ENCODE results near the gene BBOF1. TPM values are rescaled to one million over a fixed set of nuclear protein-coding genes. Genes with fewer than 3 reads are reported as not detected.

Gene BBOF1
- total and polyA plus RNA-seq, 4 donors = 1.0 to 2.8 (median 2.1) TPM

DNA sequence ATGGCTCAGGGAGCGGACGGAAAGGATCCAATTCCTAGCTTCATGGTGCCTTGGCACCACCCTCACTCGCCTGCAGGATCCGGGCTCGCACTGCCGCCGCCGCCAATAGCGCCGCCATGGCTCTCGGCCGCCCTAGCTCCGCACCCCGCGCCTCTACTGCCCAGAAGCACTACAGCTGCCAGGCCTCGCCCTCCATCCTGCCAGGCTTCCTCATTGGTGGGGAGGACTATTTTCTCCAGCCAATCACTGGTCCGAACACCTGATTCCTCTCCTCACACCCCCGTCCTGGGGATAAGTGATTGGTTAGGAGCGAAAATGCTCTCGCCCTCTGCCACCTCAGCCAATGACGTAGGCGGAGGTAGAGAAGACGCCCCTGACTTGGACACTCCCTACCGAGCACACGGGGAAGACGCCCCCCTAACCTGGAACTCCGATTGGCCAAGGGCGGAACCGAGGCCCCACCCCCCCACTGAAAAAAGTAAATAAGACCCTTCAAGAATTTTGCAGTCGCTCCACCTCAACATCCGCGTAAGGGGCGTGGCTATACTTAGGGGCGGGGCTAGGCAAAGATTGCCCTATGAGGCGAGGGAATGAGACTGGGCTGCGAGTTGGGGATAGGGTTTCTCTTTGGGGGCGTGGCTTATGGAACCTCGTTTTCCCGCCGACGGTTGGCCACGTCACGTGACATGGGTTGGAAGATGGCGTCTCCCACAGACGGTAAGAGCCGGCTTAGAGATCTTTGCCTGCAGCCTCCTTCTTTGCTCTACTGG, 65.3 kb downstream of the BBOF1 start, which contains the start of the genes ALDH6A1 and LIN52:
Gene ALDH6A1 (minus strand): TSS at position 177 of the 770 bp plus-strand sequence. CDS start 59 bp downstream, at position 118.
Gene LIN52 (plus strand): TSS at position 680 of the 770 bp plus-strand sequence. CDS start 19 bp downstream, at position 699.
- peak; percentile 99 for DNase-seq (ENCODE audit: low spot score)
- Histone ChIP-seq H3K9ac (ENCODE audit: low read depth in 1 of 2, low read length in 2 of 2) (peak within 1 kb of the TSS; percentile 69 to 99), H3K36me3 (ENCODE audit: control insufficient read depth in 4 of 4, insufficient read depth in 3 of 4, low read depth in 1 of 4, low read length in 3 of 4) (no peaks in the 10 kb centered on the region), H3K9me3 (ENCODE audit: control insufficient read depth in 4 of 4, low read length in 3 of 4) (no peaks in the 10 kb centered on the region), H3K4me3 (ENCODE audit: low read depth in 1 of 3, low read length in 3 of 3) (peak within 1 kb of the TSS; percentile 76 to 99 (median 90)), H3K27ac (ENCODE audit: low read depth in 1 of 2, low read length in 2 of 2) (peak within 1 kb of the TSS; percentile 79 to 97), H3K4me1 (ENCODE audit: control insufficient read depth in 4 of 4, insufficient read depth in 4 of 4, low read length in 3 of 4) (peaks cover 3 to 47% (median 30%) of the 10 kb centered on the region in 4 donors), H3K27me3 (ENCODE audit: control insufficient read depth in 4 of 4, insufficient read depth in 4 of 4, low read length in 3 of 4) (no peaks in the 10 kb centered on the region)
- WGBS = under 1% methylated on average over 46 of the region's 46 CpGs
- TF ChIP-seq HNF4G (IDR thresholded peaks at IDR 0.05) (no peak), SP1 (IDR thresholded peaks at IDR 0.05) (peak; percentile 100), YY1 (IDR thresholded peaks at IDR 0.05) (peak; percentile 98), NR2F2 (IDR thresholded peaks at IDR 0.05) (no peak), EGR1 (IDR thresholded peaks at IDR 0.05; ENCODE audit: low read depth in 2 of 2) (peak in 1 of 2 donors; percentile 83), FOXA2 (IDR thresholded peaks at IDR 0.05) (peak; percentile 98), FOXA1 (IDR thresholded peaks at IDR 0.05) (peak; percentile 98), JUND (IDR thresholded peaks at IDR 0.05) (peak in 1 of 2 donors; percentile 76), GABPA (IDR thresholded peaks at IDR 0.05 in 1 of 2, conservative IDR thresholded peaks at IDR 0.05 in 1 of 2) (peak in 1 of 2 donors; percentile 71), RXRA (IDR thresholded peaks at IDR 0.05) (peak; percentile 39 to 64), RAD21 (IDR thresholded peaks at IDR 0.05) (no peak), TAF1 (conservative IDR thresholded peaks at IDR 0.05) (peak; percentile 89), HNF4A (conservative IDR thresholded peaks at IDR 0.05) (peak; percentile 35 to 54)
- TF ChIP-seq, protein P1, sequence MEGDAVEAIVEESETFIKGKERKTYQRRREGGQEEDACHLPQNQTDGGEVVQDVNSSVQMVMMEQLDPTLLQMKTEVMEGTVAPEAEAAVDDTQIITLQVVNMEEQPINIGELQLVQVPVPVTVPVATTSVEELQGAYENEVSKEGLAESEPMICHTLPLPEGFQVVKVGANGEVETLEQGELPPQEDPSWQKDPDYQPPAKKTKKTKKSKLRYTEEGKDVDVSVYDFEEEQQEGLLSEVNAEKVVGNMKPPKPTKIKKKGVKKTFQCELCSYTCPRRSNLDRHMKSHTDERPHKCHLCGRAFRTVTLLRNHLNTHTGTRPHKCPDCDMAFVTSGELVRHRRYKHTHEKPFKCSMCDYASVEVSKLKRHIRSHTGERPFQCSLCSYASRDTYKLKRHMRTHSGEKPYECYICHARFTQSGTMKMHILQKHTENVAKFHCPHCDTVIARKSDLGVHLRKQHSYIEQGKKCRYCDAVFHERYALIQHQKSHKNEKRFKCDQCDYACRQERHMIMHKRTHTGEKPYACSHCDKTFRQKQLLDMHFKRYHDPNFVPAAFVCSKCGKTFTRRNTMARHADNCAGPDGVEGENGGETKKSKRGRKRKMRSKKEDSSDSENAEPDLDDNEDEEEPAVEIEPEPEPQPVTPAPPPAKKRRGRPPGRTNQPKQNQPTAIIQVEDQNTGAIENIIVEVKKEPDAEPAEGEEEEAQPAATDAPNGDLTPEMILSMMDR (IDR thresholded peaks at IDR 0.05; ENCODE audit: low read depth, low read length, missing input control) = no peak
- TF ChIP-seq, protein P2, sequence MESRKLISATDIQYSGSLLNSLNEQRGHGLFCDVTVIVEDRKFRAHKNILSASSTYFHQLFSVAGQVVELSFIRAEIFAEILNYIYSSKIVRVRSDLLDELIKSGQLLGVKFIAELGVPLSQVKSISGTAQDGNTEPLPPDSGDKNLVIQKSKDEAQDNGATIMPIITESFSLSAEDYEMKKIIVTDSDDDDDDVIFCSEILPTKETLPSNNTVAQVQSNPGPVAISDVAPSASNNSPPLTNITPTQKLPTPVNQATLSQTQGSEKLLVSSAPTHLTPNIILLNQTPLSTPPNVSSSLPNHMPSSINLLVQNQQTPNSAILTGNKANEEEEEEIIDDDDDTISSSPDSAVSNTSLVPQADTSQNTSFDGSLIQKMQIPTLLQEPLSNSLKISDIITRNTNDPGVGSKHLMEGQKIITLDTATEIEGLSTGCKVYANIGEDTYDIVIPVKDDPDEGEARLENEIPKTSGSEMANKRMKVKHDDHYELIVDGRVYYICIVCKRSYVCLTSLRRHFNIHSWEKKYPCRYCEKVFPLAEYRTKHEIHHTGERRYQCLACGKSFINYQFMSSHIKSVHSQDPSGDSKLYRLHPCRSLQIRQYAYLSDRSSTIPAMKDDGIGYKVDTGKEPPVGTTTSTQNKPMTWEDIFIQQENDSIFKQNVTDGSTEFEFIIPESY (IDR thresholded peaks at IDR 0.05) = peak; percentile 57
- TF ChIP-seq, protein P3, sequence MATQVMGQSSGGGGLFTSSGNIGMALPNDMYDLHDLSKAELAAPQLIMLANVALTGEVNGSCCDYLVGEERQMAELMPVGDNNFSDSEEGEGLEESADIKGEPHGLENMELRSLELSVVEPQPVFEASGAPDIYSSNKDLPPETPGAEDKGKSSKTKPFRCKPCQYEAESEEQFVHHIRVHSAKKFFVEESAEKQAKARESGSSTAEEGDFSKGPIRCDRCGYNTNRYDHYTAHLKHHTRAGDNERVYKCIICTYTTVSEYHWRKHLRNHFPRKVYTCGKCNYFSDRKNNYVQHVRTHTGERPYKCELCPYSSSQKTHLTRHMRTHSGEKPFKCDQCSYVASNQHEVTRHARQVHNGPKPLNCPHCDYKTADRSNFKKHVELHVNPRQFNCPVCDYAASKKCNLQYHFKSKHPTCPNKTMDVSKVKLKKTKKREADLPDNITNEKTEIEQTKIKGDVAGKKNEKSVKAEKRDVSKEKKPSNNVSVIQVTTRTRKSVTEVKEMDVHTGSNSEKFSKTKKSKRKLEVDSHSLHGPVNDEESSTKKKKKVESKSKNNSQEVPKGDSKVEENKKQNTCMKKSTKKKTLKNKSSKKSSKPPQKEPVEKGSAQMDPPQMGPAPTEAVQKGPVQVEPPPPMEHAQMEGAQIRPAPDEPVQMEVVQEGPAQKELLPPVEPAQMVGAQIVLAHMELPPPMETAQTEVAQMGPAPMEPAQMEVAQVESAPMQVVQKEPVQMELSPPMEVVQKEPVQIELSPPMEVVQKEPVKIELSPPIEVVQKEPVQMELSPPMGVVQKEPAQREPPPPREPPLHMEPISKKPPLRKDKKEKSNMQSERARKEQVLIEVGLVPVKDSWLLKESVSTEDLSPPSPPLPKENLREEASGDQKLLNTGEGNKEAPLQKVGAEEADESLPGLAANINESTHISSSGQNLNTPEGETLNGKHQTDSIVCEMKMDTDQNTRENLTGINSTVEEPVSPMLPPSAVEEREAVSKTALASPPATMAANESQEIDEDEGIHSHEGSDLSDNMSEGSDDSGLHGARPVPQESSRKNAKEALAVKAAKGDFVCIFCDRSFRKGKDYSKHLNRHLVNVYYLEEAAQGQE (IDR thresholded peaks at IDR 0.05) = peak; percentile 88
- TF ChIP-seq, protein P4, sequence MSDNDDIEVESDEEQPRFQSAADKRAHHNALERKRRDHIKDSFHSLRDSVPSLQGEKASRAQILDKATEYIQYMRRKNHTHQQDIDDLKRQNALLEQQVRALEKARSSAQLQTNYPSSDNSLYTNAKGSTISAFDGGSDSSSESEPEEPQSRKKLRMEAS (IDR thresholded peaks at IDR 0.05) = peak; percentile 81
- TF ChIP-seq, protein P5, sequence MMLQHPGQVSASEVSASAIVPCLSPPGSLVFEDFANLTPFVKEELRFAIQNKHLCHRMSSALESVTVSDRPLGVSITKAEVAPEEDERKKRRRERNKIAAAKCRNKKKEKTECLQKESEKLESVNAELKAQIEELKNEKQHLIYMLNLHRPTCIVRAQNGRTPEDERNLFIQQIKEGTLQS (IDR thresholded peaks at IDR 0.05) = no peak

All from liver (tissue), 9 donors.